ENCODE results near the gene NCK2.

Gene NCK2

GRCh38 chr2:105874466-105874865 lies 129.8 kb downstream of the NCK2 start:
- Histone ChIP-seq H3K9ac (ENCODE audit: insufficient read length, low read depth) (no peak overlapping the region), H3K27me3 (ENCODE audit: insufficient read depth, insufficient read length) (no peaks in the 10 kb centered on the region), H3K9me3 (ENCODE audit: insufficient read depth, low read length) (peaks cover 12% of the 10 kb centered on the region), H3K36me3 (ENCODE audit: insufficient read depth, insufficient read length, low read length) (peaks cover 26% of the 10 kb centered on the region), H3K4me3 (ENCODE audit: insufficient read length, low read depth) (no peak overlapping the region), H3K4me1 (ENCODE audit: insufficient read depth, insufficient read length) (peaks cover 6% of the 10 kb centered on the region)
- no peak for DNase-seq (ENCODE audit: low read depth, low spot score)
- TF ChIP-seq ZNF274 (IDR thresholded peaks at IDR 0.05; ENCODE audit: low read depth, low read length) (no peak), YY1 (IDR thresholded peaks at IDR 0.05; ENCODE audit: insufficient read depth, insufficient read length) (no peak), SUZ12 (IDR thresholded peaks at IDR 0.05; ENCODE audit: extremely low read depth, insufficient read depth, insufficient read length) (no peak)

GRCh38 chr2:105875241-105875640 lies 130.5 kb downstream of the NCK2 start:
- Histone ChIP-seq H3K9ac (ENCODE audit: insufficient read length, low read depth) (no peak overlapping the region), H3K9me3 (ENCODE audit: insufficient read depth, low read length) (peaks cover 19% of the 10 kb centered on the region), H3K4me1 (ENCODE audit: insufficient read depth, insufficient read length) (peaks cover 6% of the 10 kb centered on the region), H3K4me3 (ENCODE audit: insufficient read length, low read depth) (no peak overlapping the region), H3K27me3 (ENCODE audit: insufficient read depth, insufficient read length) (no peaks in the 10 kb centered on the region), H3K36me3 (ENCODE audit: insufficient read depth, insufficient read length, low read length) (peaks cover 28% of the 10 kb centered on the region)
- TF ChIP-seq YY1 (IDR thresholded peaks at IDR 0.05; ENCODE audit: insufficient read depth, insufficient read length) = no peak
- TF ChIP-seq SUZ12 (IDR thresholded peaks at IDR 0.05; ENCODE audit: extremely low read depth, insufficient read depth, insufficient read length) = no peak
- no peak for DNase-seq (ENCODE audit: low read depth, low spot score)

- H3K36me3 ChIP-seq (ENCODE audit: insufficient read depth, insufficient read length, low read length) = peaks cover 27% of the 10 kb centered on the region
- H3K9me3 ChIP-seq (ENCODE audit: insufficient read depth, low read length) = peaks cover 19% of the 10 kb centered on the region
- H3K9ac ChIP-seq (ENCODE audit: insufficient read length, low read depth) = no peak overlapping the region
- H3K27me3 ChIP-seq (ENCODE audit: insufficient read depth, insufficient read length) = no peaks in the 10 kb centered on the region
- TF ChIP-seq ZNF274 (IDR thresholded peaks at IDR 0.05; ENCODE audit: low read depth, low read length) = no peak
- peaks cover 6% of the 10 kb centered on the region for H3K4me1 ChIP-seq (ENCODE audit: insufficient read depth, insufficient read length)
- no peak for DNase-seq (ENCODE audit: low read depth, low spot score)
- no peak overlapping the region for H3K4me3 ChIP-seq (ENCODE audit: insufficient read length, low read depth)
These were observed 131.5 kb downstream of the NCK2 start for GRCh38 chr2:105876191-105876590.

GRCh38 chr2:105877945-105878344 lies 133.2 kb downstream of the NCK2 start:
- Histone ChIP-seq H3K36me3 (ENCODE audit: insufficient read depth, insufficient read length, low read length) (peaks cover 44% of the 10 kb centered on the region), H3K27me3 (ENCODE audit: insufficient read depth, insufficient read length) (no peaks in the 10 kb centered on the region), H3K9ac (ENCODE audit: insufficient read length, low read depth) (no peak overlapping the region), H3K4me1 (ENCODE audit: insufficient read depth, insufficient read length) (peaks cover 3% of the 10 kb centered on the region), H3K4me3 (ENCODE audit: insufficient read length, low read depth) (no peak overlapping the region), H3K9me3 (ENCODE audit: insufficient read depth, low read length) (peaks cover 19% of the 10 kb centered on the region)
- no peak for DNase-seq (ENCODE audit: low read depth, low spot score)
- TF ChIP-seq ZNF274 (IDR thresholded peaks at IDR 0.05; ENCODE audit: low read depth, low read length) (no peak), YY1 (IDR thresholded peaks at IDR 0.05; ENCODE audit: insufficient read depth, insufficient read length) (no peak), SUZ12 (IDR thresholded peaks at IDR 0.05; ENCODE audit: extremely low read depth, insufficient read depth, insufficient read length) (no peak)

- Histone ChIP-seq H3K27me3 (ENCODE audit: insufficient read depth, insufficient read length) (no peaks in the 10 kb centered on the region), H3K4me1 (ENCODE audit: insufficient read depth, insufficient read length) (peaks cover 3% of the 10 kb centered on the region), H3K4me3 (ENCODE audit: insufficient read length, low read depth) (no peak overlapping the region), H3K36me3 (ENCODE audit: insufficient read depth, insufficient read length, low read length) (peaks cover 52% of the 10 kb centered on the region), H3K9ac (ENCODE audit: insufficient read length, low read depth) (no peak overlapping the region), H3K9me3 (ENCODE audit: insufficient read depth, low read length) (peaks cover 19% of the 10 kb centered on the region)
- no peak for TF ChIP-seq SUZ12 (IDR thresholded peaks at IDR 0.05; ENCODE audit: extremely low read depth, insufficient read depth, insufficient read length)
- TF ChIP-seq ZNF274 (IDR thresholded peaks at IDR 0.05; ENCODE audit: low read depth, low read length) = peak; percentile 28; the same call in 1 of the 2 replicates
- DNase-seq (ENCODE audit: low read depth, low spot score) = no peak
These were observed 134.5 kb downstream of the NCK2 start for GRCh38 chr2:105879106-105879802.

GRCh38 chr2:105879803-105880300 lies 135.1 kb downstream of the NCK2 start:
- Histone ChIP-seq H3K9me3 (ENCODE audit: insufficient read depth, low read length) (peaks cover 19% of the 10 kb centered on the region), H3K9ac (ENCODE audit: insufficient read length, low read depth) (no peak overlapping the region), H3K4me3 (ENCODE audit: insufficient read length, low read depth) (no peak overlapping the region), H3K36me3 (ENCODE audit: insufficient read depth, insufficient read length, low read length) (peaks cover 58% of the 10 kb centered on the region), H3K27me3 (ENCODE audit: insufficient read depth, insufficient read length) (no peaks in the 10 kb centered on the region), H3K4me1 (ENCODE audit: insufficient read depth, insufficient read length) (peaks cover 3% of the 10 kb centered on the region)
- no peak for TF ChIP-seq YY1 (IDR thresholded peaks at IDR 0.05; ENCODE audit: insufficient read depth, insufficient read length)
- TF ChIP-seq SUZ12 (IDR thresholded peaks at IDR 0.05; ENCODE audit: extremely low read depth, insufficient read depth, insufficient read length) = no peak
- no peak for TF ChIP-seq ZNF274 (IDR thresholded peaks at IDR 0.05; ENCODE audit: low read depth, low read length)
- DNase-seq (ENCODE audit: low read depth, low spot score) = no peak

DNA sequence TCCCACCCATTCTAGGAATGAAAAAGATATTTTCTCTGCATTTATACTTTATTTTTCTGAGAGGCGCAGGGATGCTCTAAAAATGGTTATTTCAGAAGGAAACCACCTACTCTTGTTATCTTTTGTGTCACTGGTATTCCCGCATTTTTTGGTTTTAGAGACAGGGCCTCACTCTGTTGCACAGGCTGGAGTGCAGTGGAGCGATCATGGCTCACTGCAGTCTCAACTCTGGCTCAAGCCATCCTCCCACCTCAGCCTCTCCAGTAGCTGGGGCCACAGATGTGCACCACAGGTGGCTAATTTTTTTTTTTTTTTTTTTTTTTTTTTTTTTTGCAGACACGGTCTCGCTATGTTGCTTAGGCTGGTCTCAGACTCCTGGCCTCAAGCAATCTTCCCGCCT lies 135.9 kb downstream of the NCK2 start:
- Histone ChIP-seq H3K9ac (ENCODE audit: insufficient read length, low read depth) (no peak overlapping the region), H3K4me1 (ENCODE audit: insufficient read depth, insufficient read length) (no peaks in the 10 kb centered on the region), H3K27me3 (ENCODE audit: insufficient read depth, insufficient read length) (no peaks in the 10 kb centered on the region), H3K9me3 (ENCODE audit: insufficient read depth, low read length) (peaks cover 19% of the 10 kb centered on the region), H3K4me3 (ENCODE audit: insufficient read length, low read depth) (no peak overlapping the region), H3K36me3 (ENCODE audit: insufficient read depth, insufficient read length, low read length) (peaks cover 54% of the 10 kb centered on the region)
- TF ChIP-seq SUZ12 (IDR thresholded peaks at IDR 0.05; ENCODE audit: extremely low read depth, insufficient read depth, insufficient read length) (no peak), ZNF274 (IDR thresholded peaks at IDR 0.05; ENCODE audit: low read depth, low read length) (no peak), YY1 (IDR thresholded peaks at IDR 0.05; ENCODE audit: insufficient read depth, insufficient read length) (no peak)
- DNase-seq (ENCODE audit: low read depth, low spot score) = no peak
